HG02870 (cell line): ENCODE data around the gene ACVRL1.

ENCODE experiments used
- ATAC-seq: cut with Tn5 transposase; IDR thresholded peaks from one replicate; pipeline ENCODE4 v1.9.1; 2021; ENCODE audit warnings: mild to moderate bottlenecking, moderate library complexity; ENCODE audit not compliant: unreplicated experiment

Gene ACVRL1

GRCh38 chr12:51914034-51914923, 7.0 kb downstream of the ACVRL1 start:
- no peak for ATAC-seq

- no peak for ATAC-seq
Observed at GRCh38 chr12:51915003-51915625, 7.8 kb downstream of the ACVRL1 start.

GRCh38 chr12:51915951-51916350, 8.6 kb downstream of the ACVRL1 start:
- no peak for ATAC-seq

- no peak for ATAC-seq
Observed at GRCh38 chr12:51917041-51917590, 9.8 kb downstream of the ACVRL1 start.

GRCh38 chr12:51917746-51918453, 10.6 kb downstream of the ACVRL1 start:
- ATAC-seq = no peak

DNA sequence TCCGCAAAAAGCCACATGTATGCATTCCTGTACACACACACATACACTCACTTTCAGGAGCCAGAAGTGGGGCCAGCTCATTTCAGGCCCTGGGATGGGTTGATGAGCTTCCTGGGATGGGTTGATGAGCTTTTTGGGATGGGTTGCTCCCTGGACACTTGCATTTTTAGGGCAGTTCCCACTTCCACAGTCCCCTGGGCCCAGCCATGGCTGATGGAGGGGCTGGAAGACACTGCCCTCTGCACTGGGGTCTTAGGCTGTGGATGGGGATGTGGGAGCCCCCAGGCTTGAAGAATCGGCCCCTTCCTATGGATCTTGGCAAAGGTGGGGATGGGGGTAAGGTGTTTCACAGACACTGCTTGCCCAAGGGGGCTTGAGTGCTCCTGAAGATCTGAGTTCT, 12.7 kb downstream of the ACVRL1 start:
- no peak for ATAC-seq

DNA sequence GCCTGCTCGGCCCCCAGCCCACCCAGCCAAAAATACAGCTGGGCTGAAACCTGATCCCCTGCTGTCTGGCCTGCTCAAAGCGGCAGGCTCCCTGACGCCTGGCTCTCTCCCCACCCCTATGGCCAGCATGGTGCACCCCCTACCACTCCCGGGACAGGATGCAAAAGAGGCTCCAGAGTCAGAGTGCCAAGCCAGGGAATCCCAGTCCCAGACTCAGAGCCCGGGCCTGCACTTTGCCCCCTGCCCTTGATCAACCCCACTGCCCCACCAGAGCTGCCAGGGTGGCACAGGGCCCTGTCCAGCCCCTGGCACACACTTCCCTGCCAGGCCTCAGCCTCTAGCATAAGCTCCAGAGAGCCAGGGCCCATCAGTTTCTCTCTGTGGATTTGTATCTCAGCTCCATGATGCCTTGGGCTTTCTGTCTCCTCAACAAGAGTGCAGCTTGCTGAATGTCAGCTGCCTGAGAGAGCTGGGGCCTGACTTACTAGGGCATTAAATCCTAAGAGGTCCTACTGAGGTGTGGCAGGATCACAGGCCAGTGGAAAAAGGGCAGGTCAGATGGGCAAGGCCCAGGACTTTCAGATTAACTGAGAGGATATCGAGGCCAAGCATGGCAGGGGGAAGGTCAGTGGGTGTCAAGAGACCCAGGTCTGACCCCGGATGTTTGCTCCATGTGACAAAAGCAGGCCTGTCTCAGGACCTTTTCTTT, 13.9 kb downstream of the ACVRL1 start:
- ATAC-seq = no peak

GRCh38 chr12:51922146-51922545, 14.8 kb downstream of the ACVRL1 start:
- ATAC-seq = no peak

GRCh38 chr12:51922762-51923505, 15.6 kb downstream of the ACVRL1 start:
- no peak for ATAC-seq

GRCh38 chr12:51923506-51924365, 16.4 kb downstream of the ACVRL1 start:
- ATAC-seq = no peak

GRCh38 chr12:51924551-51925319, 17.4 kb downstream of the ACVRL1 start:
- ATAC-seq = no peak

GRCh38 chr12:51925346-51926063, 18.2 kb downstream of the ACVRL1 start:
- no peak for ATAC-seq

GRCh38 chr12:51926064-51926632, 18.8 kb downstream of the ACVRL1 start:
- ATAC-seq = no peak

GRCh38 chr12:51926718-51927117, 19.4 kb downstream of the ACVRL1 start:
- no peak for ATAC-seq

- ATAC-seq = no peak
Observed at GRCh38 chr12:51932218-51933076, 25.1 kb downstream of the ACVRL1 start.

DNA sequence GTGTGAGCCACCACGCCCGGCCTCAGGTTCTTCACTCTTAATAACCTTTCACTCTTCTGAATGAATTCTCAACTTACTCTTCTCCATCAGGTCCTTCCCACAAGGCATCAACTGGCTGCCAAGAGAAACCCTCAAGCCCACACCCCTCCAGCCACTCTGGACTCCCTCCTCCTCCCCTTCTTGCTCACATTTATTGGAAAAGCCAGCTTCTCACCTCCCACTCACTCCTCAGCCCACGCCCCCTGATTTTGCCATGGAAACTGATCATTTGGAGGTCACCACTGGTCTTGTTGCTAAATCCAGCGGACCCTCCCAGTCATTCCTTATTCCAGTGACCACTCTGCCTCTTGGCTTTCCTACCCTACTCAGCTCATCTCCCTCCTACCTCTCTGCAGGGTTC, 26.8 kb downstream of the ACVRL1 start:
- no peak for ATAC-seq
